ENCODE measurements around the gene TMC5. TPM values are rescaled to one million over a fixed set of nuclear protein-coding genes. Genes with fewer than 3 reads are reported as not detected.

TMC5 gene
- total and polyA plus RNA-seq, 2 of the 13 experiments (the other 11 are each of a cell fraction or from before 2014, with no cell fraction given) = 0.09 to 0.41 TPM

DNA sequence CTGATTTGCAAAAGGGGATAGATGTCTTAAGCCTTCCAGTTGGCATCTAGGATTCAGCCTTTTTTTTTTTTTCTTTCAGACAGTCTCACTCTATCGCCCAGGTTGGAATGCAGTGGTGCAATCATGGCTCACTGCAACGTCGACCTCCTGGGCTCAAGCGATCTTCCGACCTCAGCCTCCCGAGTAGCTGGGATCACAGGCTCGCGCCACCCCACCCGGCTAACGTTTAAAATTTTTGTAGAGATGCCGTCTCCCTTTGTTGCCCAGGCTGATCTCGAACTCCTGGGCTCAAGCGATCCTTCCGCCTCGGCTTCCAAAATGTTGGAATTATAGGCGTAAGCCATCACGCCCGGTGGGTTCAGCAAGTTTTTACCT, 105.5 kb downstream of the TMC5 start (continued):
- TF ChIP-seq THAP7 (CRISPR knock-in tag; IDR thresholded peaks at IDR 0.05) (no peak), ATF7 (IDR thresholded peaks at IDR 0.05) (no peak), ATF7 (CRISPR knock-in tag; IDR thresholded peaks at IDR 0.05) (0 out of 2 replicates have a peak, but pooled peaks have one; percentile 0), ZNF17 (CRISPR knock-in tag; IDR thresholded peaks at IDR 0.05) (no peak), RCOR2 (CRISPR knock-in tag; IDR thresholded peaks at IDR 0.05) (peak; percentile 53; the same call in 1 of the 2 replicates), MIXL1 (CRISPR knock-in tag; IDR thresholded peaks at IDR 0.05) (no peak), ETV5 (CRISPR knock-in tag; IDR thresholded peaks at IDR 0.05; ENCODE audit: borderline replicate concordance) (no peak), KDM5A (IDR thresholded peaks at IDR 0.05; ENCODE audit: borderline replicate concordance, low read length) (no peak), ZIK1 (CRISPR knock-in tag; IDR thresholded peaks at IDR 0.05; ENCODE audit: borderline replicate concordance, low read depth) (no peak), GABPA (IDR thresholded peaks at IDR 0.05; ENCODE audit: low read depth, low read length) (no peak), GABPA (CRISPR knock-in tag; IDR thresholded peaks at IDR 0.05; ENCODE audit: low read depth) (no peak), ZNF331 (CRISPR knock-in tag; IDR thresholded peaks at IDR 0.05) (no peak), PHF8 (CRISPR knock-in tag; IDR thresholded peaks at IDR 0.05) (no peak), HCFC1 (IDR thresholded peaks at IDR 0.05; ENCODE audit: low read depth, low read length) (no peak), SP1 (IDR thresholded peaks at IDR 0.05) (no peak), SP1 (CRISPR knock-in tag; IDR thresholded peaks at IDR 0.05) (peak; percentile 13; the same call in 1 of the 2 replicates), ZNF543 (CRISPR knock-in tag; IDR thresholded peaks at IDR 0.05) (no peak), MAZ (IDR thresholded peaks at IDR 0.05; ENCODE audit: borderline replicate concordance, low read depth, low read length) (no peak), MAZ (CRISPR knock-in tag; IDR thresholded peaks at IDR 0.05; ENCODE audit: low read depth) (no peak), CREB1 (IDR thresholded peaks at IDR 0.05) (no peak), CREB1 (CRISPR knock-in tag; IDR thresholded peaks at IDR 0.05) (no peak), ZNF777 (CRISPR knock-in tag; IDR thresholded peaks at IDR 0.05) (peak; percentile 47; the same call in 1 of the 2 replicates), NRL (CRISPR knock-in tag; IDR thresholded peaks at IDR 0.05; ENCODE audit: borderline replicate concordance) (no peak), NFIC (IDR thresholded peaks at IDR 0.05; ENCODE audit: low read length) (no peak), CREBL2 (CRISPR knock-in tag; IDR thresholded peaks at IDR 0.05; ENCODE audit: borderline replicate concordance) (peak; percentile 66; the same call in 1 of the 2 replicates), ZNF12 (CRISPR knock-in tag; IDR thresholded peaks at IDR 0.05) (peak; percentile 20; the same call in 1 of the 2 replicates), TEF (CRISPR knock-in tag; IDR thresholded peaks at IDR 0.05) (no peak), ZNF552 (CRISPR knock-in tag; IDR thresholded peaks at IDR 0.05; ENCODE audit: borderline replicate concordance) (no peak), ZFP90 (CRISPR knock-in tag; IDR thresholded peaks at IDR 0.05; ENCODE audit: borderline replicate concordance) (no peak), YEATS2 (CRISPR knock-in tag; IDR thresholded peaks at IDR 0.05; ENCODE audit: borderline replicate concordance) (no peak), NCOA5 (CRISPR knock-in tag; IDR thresholded peaks at IDR 0.05) (no peak), ZNF775 (CRISPR knock-in tag; IDR thresholded peaks at IDR 0.05; ENCODE audit: borderline replicate concordance) (no peak)
- TF ChIP-seq, protein P1, sequence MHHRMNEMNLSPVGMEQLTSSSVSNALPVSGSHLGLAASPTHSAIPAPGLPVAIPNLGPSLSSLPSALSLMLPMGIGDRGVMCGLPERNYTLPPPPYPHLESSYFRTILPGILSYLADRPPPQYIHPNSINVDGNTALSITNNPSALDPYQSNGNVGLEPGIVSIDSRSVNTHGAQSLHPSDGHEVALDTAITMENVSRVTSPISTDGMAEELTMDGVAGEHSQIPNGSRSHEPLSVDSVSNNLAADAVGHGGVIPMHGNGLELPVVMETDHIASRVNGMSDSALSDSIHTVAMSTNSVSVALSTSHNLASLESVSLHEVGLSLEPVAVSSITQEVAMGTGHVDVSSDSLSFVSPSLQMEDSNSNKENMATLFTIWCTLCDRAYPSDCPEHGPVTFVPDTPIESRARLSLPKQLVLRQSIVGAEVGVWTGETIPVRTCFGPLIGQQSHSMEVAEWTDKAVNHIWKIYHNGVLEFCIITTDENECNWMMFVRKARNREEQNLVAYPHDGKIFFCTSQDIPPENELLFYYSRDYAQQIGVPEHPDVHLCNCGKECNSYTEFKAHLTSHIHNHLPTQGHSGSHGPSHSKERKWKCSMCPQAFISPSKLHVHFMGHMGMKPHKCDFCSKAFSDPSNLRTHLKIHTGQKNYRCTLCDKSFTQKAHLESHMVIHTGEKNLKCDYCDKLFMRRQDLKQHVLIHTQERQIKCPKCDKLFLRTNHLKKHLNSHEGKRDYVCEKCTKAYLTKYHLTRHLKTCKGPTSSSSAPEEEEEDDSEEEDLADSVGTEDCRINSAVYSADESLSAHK (CRISPR knock-in tag; IDR thresholded peaks at IDR 0.05; ENCODE audit: borderline replicate concordance) = no peak
